HCT116 (cell line): ENCODE measurements around the gene MAP3K4. TPM values are rescaled to one million over a fixed set of nuclear protein-coding genes. Genes with fewer than 3 reads are reported as not detected.

ENCODE experiments used
- ATAC-seq: fragments of 200-7000 bp; cut with Tn5 transposase; 2 replicates; pipeline ENCODE4 v1.9.1; 2020; ENCODE audit warnings: mild to moderate bottlenecking, moderate library complexity
- BruUV-seq: library from RNA; stranded (reverse); fragments of 400-500 nt; replicated peaks from 2 replicates; lab custom pipeline; 2021; lab: Mats Ljungman, UMichigan
- CTCF ChIA-PET: fragments of 300-600 bp; sonication (Branson Sonifier 250); formaldehyde crosslinking; loops from one replicate; lab custom pipeline; 2021; ENCODE audit warnings: antibody characterized with exemption; lab: Charles Lee
- POLR2A ChIA-PET: fragments of 300-600, 350-600 bp; sonication (Branson Sonifier 250); formaldehyde crosslinking; loops from one replicate; lab custom pipeline; 2021; ENCODE audit warnings: antibody characterized with exemption; lab: Charles Lee
- RAD21 ChIA-PET, 2 experiments: fragments of 300-600 bp; sonication (Branson Sonifier 250); formaldehyde crosslinking; loops; one replicate each; lab custom pipeline; 2023; ENCODE audit warnings: low total read pairs in 2 of 2; ENCODE audit not compliant: uncharacterized antibody in 2 of 2, unreplicated experiment in 2 of 2, low non-redundant PET in 1 of 2; lab: Charles Lee
- DNase-seq: peaks from one replicate; pipeline ENCODE4 v3.0.0-alpha.2; 2010; ENCODE audit warnings: low read depth, low spot score
- H2AFZ ChIP-seq: fragments of 200-600 bp; shearing (Covaris generic), sonication (generic); 2 replicates; pipeline ENCODE4 v1.6.1; 2017; ENCODE audit warnings: low read depth, mixed run types, mixed read lengths, antibody characterized with exemption, low read length; ENCODE audit not compliant: poor library complexity, severe bottlenecking
- H3K27ac ChIP-seq: 2 replicates; pipeline ENCODE4 v1.5.1; 2012; ENCODE audit warnings: low read depth, low read length
- H3K27me3 ChIP-seq: fragments of 200-600 bp; sonication (generic); 2 replicates; pipeline ENCODE4 v1.6.1; 2016; ENCODE audit warnings: mixed run types, low read length, mixed read lengths; ENCODE audit not compliant: insufficient read depth
- H3K36me3 ChIP-seq, 2 experiments: fragments of 200-500 bp in 1 of 2; fragments of 200-600 bp in 1 of 2; sonication (Bioruptor generic) in 1 of 2; sonication (generic) in 1 of 2; 2 replicates each; pipeline versions ENCODE4 v1.5.1 to v1.6.1; 2014 to 2016; ENCODE audit warnings: low read length in 2 of 2, inconsistent platforms in 1 of 2, mixed read lengths in 1 of 2, mixed run types in 1 of 2; ENCODE audit not compliant: insufficient read depth in 2 of 2, control insufficient read depth in 1 of 2
- H3K4me1 ChIP-seq, 2 experiments: fragments of 200-600 bp in 1 of 2; sonication (generic) in 1 of 2; 2 replicates each; pipeline versions ENCODE4 v1.5.1 to v1.6.1; 2012 to 2017; ENCODE audit warnings: low read length in 2 of 2, inconsistent platforms in 1 of 2, mild to moderate bottlenecking in 1 of 2, mixed read lengths in 1 of 2, mixed run types in 1 of 2, moderate library complexity in 1 of 2; ENCODE audit not compliant: insufficient read depth in 2 of 2, control insufficient read depth in 1 of 2
- H3K4me2 ChIP-seq: fragments of 200-600 bp; sonication (generic); 2 replicates; pipeline ENCODE4 v1.6.1; 2017; ENCODE audit warnings: mixed run types, low read length, mixed read lengths
- H3K4me3 ChIP-seq, 2 experiments: fragments of 200-600 bp in 1 of 2; sonication (generic) in 1 of 2; replicated peaks in 1 of 2; 2 replicates each; pipeline ENCODE4 v1.5.1; 2011 to 2016; ENCODE audit warnings: low read length in 2 of 2, control low read depth in 1 of 2, low read depth in 1 of 2, mild to moderate bottlenecking in 1 of 2, mixed read lengths in 1 of 2, mixed run types in 1 of 2
- H3K79me2 ChIP-seq: fragments of 200-600 bp; sonication (generic); 2 replicates; pipeline ENCODE4 v1.6.1; 2017; ENCODE audit warnings: mild to moderate bottlenecking, mixed run types, low read length, moderate library complexity, mixed read lengths; ENCODE audit not compliant: insufficient read depth
- H3K9ac ChIP-seq: fragments of 200-600 bp; sonication (generic); 2 replicates; pipeline ENCODE4 v1.6.1; 2016; ENCODE audit warnings: low read length, mixed read lengths
- H3K9me2 ChIP-seq: fragments of 200-600 bp; sonication (generic), shearing (Covaris generic); 2 replicates; pipeline ENCODE4 v1.6.1; 2017; ENCODE audit warnings: mixed run types, mild to moderate bottlenecking, moderate library complexity; ENCODE audit not compliant: insufficient read depth
- H3K9me3 ChIP-seq, 2 experiments: fragments of 200-500 bp in 1 of 2; fragments of 200-600 bp in 1 of 2; sonication (Bioruptor generic) in 1 of 2; sonication (generic) in 1 of 2; 2 replicates each; pipeline ENCODE4 v1.6.1; 2014 to 2017; ENCODE audit warnings: low read length in 2 of 2, mixed read lengths in 2 of 2, inconsistent platforms in 1 of 2, low read depth in 1 of 2, mild to moderate bottlenecking in 1 of 2, mixed run types in 1 of 2, moderate library complexity in 1 of 2; ENCODE audit not compliant: control insufficient read depth in 1 of 2, insufficient read depth in 1 of 2
- H4K20me1 ChIP-seq: fragments of 200-600 bp; sonication (generic), shearing (Covaris generic); 2 replicates; pipeline ENCODE4 v1.6.1; 2017; ENCODE audit warnings: mixed run types, mild to moderate bottlenecking, moderate library complexity; ENCODE audit not compliant: insufficient read depth
- FOSL1 ChIP-seq: IDR thresholded peaks from 2 replicates; pipeline ENCODE4 v1.6.1; 2012; ENCODE audit warnings: low read depth
- RAD21 ChIP-seq: IDR thresholded peaks from 2 replicates; pipeline ENCODE4 v1.6.1; 2012; ENCODE audit warnings: low read depth, mild to moderate bottlenecking
- SRF ChIP-seq: IDR thresholded peaks from 2 replicates; pipeline ENCODE4 v1.6.1; 2012; ENCODE audit warnings: low read depth
- YY1 ChIP-seq: IDR thresholded peaks from 2 replicates; pipeline ENCODE4 v1.6.1; 2011; ENCODE audit warnings: low read length, low read depth, moderate library complexity, mild to moderate bottlenecking; ENCODE audit not compliant: insufficient replicate concordance; ENCODE audit errors: extremely low read depth
- intact Hi-C: fragments of 100-400 bp; cut with micrococcal nuclease; formaldehyde crosslinking; loops from 2 replicates; pipeline ENCODE4 v1.10.0; 2022
- total RNA-seq: library from RNA; stranded (reverse); gene quantifications from one replicate; pipeline ENCODE4 v1.2.1, GENCODE V29; 2021; ENCODE audit not compliant: unreplicated experiment
- TF ChIP-seq, protein P1 (sequence below): IDR thresholded peaks from 2 replicates; pipeline ENCODE4 v1.6.1; 2012

Gene MAP3K4
- total RNA-seq, 1 experiment from 2014 or later = 46.5 TPM

DNA sequence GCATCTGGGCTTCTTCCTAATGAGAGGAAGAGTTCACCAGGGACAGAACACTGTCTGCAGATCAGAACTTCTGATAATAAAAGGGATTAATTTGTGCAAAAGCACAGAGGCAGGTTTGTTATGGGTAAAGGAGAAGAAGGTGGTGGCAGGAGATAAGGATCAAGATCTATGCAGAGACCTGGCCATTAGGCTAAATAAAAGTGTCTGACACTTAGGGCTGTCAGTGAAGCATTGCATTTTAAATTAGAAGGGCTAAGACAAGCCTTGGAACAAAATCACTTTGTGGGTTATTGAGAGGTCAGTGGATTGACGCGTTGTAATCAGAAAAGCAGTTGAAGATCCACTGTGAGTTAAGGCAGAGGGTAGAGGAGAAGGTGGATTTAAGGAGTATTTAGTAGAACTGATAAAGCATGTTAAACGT, 76.8 kb downstream of the MAP3K4 start:
- no peak overlapping the region for H3K9ac ChIP-seq
- H3K79me2 ChIP-seq = peaks cover 12% of the 10 kb centered on the region
- POLR2A ChIA-PET = no interaction called here
- no peak for DNase-seq
- no peaks in the 10 kb centered on the region; a peak in 1 of 4 replicates for H3K36me3 ChIP-seq
- H3K4me3 ChIP-seq = no peak overlapping the region
- intact Hi-C loops = no loop called here
- H3K27ac ChIP-seq = no peak overlapping the region
- H3K27me3 ChIP-seq = no peaks in the 10 kb centered on the region
- no peak overlapping the region for H2AFZ ChIP-seq
- no peaks in the 10 kb centered on the region for H3K9me3 ChIP-seq
- no peak for ATAC-seq
- no peaks in the 10 kb centered on the region for H3K9me2 ChIP-seq
- H3K4me1 ChIP-seq = no peaks in the 10 kb centered on the region
- RAD21 ChIA-PET = no interaction called here
- BruUV-seq = no TSS peak
- no peak overlapping the region for H3K4me2 ChIP-seq
- no peak for TF ChIP-seq FOSL1
- no peak for TF ChIP-seq SRF
- no peak for TF ChIP-seq YY1
- TF ChIP-seq, protein P1, sequence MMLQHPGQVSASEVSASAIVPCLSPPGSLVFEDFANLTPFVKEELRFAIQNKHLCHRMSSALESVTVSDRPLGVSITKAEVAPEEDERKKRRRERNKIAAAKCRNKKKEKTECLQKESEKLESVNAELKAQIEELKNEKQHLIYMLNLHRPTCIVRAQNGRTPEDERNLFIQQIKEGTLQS = no peak
- H4K20me1 ChIP-seq = no peaks in the 10 kb centered on the region
- CTCF ChIA-PET = no interaction called here

DNA sequence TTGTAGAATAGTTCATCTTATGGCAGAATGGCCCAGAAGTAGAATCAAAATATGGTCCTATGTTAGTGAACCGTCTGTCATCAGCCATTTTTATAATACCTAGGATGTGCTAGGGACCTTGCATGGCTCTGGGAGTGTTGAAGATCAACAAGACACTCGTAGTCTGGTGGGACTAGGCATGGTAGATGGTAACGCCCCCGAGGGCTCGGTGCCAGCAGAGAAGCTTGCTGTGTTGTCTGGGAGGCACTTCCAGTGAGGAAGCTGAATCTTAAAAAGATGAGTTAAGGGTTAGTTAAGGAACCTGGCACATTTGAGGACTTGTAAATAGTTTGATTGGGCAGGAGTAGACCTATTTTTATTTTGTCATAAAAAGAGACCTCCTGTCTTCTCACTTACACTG, 82.4 kb downstream of the MAP3K4 start:
- intact Hi-C loops = no loop called here
- RAD21 ChIA-PET = no interaction called here
- no peak for TF ChIP-seq SRF
- TF ChIP-seq RAD21 = no peak
- Histone ChIP-seq H3K27ac (no peak overlapping the region), H3K9me2 (no peaks in the 10 kb centered on the region), H3K27me3 (no peaks in the 10 kb centered on the region), H3K9me3 (no peaks in the 10 kb centered on the region), H3K36me3 (peaks cover 2 to 4% of the 10 kb centered on the region in 2 experiments; a peak in 1 of 4 replicates), H3K4me3 (no peak overlapping the region), H3K9ac (no peak overlapping the region), H2AFZ (no peak overlapping the region), H3K4me1 (no peaks in the 10 kb centered on the region), H3K4me2 (no peak overlapping the region), H3K79me2 (peaks cover 5% of the 10 kb centered on the region), H4K20me1 (no peaks in the 10 kb centered on the region)
- CTCF ChIA-PET = no interaction called here
- no TSS peak for BruUV-seq
- ATAC-seq (no peak), DNase-seq (no peak)
- POLR2A ChIA-PET = no interaction called here
